Spleen (tissue), 11 donors: Measurements from ENCODE around the gene SMIM7. TPM values are rescaled to one million over a fixed set of nuclear protein-coding genes. Genes with fewer than 3 reads are reported as not detected.

Source experiments
- DNase-seq: peaks from one replicate; pipeline ENCODE4 v3.0.0-alpha.2; 2020
- H3K27ac ChIP-seq, 8 donors: fragments of 200-600 bp; sonication (generic) in 7 of 8; 1 replicate in 4 of 8; 2 replicates in 4 of 8; pipeline versions ENCODE4 v1.5.0 to v1.8.0; 2016 to 2021; ENCODE audit warnings: inconsistent platforms in 4 of 8, mild to moderate bottlenecking in 4 of 8, moderate library complexity in 1 of 8
- H3K27me3 ChIP-seq, 7 donors: fragments of 200-600 bp; sonication (generic) in 6 of 7; replicated peaks in 1 of 7; 1 replicate in 4 of 7; 2 replicates in 3 of 7; pipeline versions ENCODE4 v1.5.0 to v1.8.0; 2016 to 2021; ENCODE audit warnings: inconsistent platforms in 3 of 7, mild to moderate bottlenecking in 1 of 7
- H3K36me3 ChIP-seq, 6 donors: fragments of 200-600 bp; sonication (generic) in 5 of 6; 1 replicate in 4 of 6; 2 replicates in 2 of 6; pipeline versions ENCODE4 v1.5.0 to v1.8.0; 2016 to 2021; ENCODE audit warnings: inconsistent platforms in 2 of 6
- H3K4me1 ChIP-seq, 6 donors: fragments of 200-600 bp; sonication (generic) in 5 of 6; 1 replicate in 3 of 6; 2 replicates in 3 of 6; pipeline versions ENCODE4 v1.5.0 to v1.8.0; 2016 to 2021; ENCODE audit warnings: inconsistent platforms in 3 of 6
- H3K4me3 ChIP-seq, 8 donors: fragments of 200-600 bp; sonication (generic) in 7 of 8; 1 replicate in 4 of 8; 2 replicates in 4 of 8; pipeline versions ENCODE4 v1.5.0 to v1.8.0; 2016 to 2021; ENCODE audit warnings: inconsistent platforms in 4 of 8, mild to moderate bottlenecking in 4 of 8, moderate library complexity in 2 of 8
- H3K9me3 ChIP-seq, 8 donors: fragments of 200-600 bp; sonication (generic) in 7 of 8; 1 replicate in 4 of 8; 2 replicates in 4 of 8; pipeline versions ENCODE4 v1.5.0 to v1.8.0; 2016 to 2021; ENCODE audit warnings: inconsistent platforms in 4 of 8
- POLR2A ChIP-seq, 3 donors: fragments of 450-650 bp; IDR thresholded peaks; one replicate each; pipeline ENCODE4 v1.5.1; 2017; ENCODE audit warnings: antibody characterized with exemption in 3 of 3, mild to moderate bottlenecking in 1 of 3
- POLR2AphosphoS5 ChIP-seq, 3 donors: sonication (generic); formaldehyde crosslinking; IDR thresholded peaks; one replicate each; pipeline ENCODE4 v1.5.1; 2017; ENCODE audit warnings: antibody characterized with exemption in 3 of 3
- WGBS, 5 donors: extraction: QIAGEN DNeasy Blood & Tissue Kit in 3 of 5; methylation state at CpG; one replicate each; pipeline versions ENCODE4 v1.1.5 to v1.1.7; 2013 to 2018; 5-methylcytosine and 5-hydroxymethylcytosine counted together
- intact Hi-C: fragments of 100-400 bp; cut with DNase I; formaldehyde crosslinking; loops from one replicate; pipeline ENCODE4 v1.15.0; 2023; ENCODE audit warnings: low total_unique reads
- polyA plus RNA-seq, 3 donors: library from polyadenylated mRNA; stranded (reverse); fragments of 200-250 nt; gene quantifications; one replicate each; pipeline ENCODE4 v1.2.1, GENCODE V29; 2013
- total RNA-seq, 7 donors: library from RNA; depleted of rRNA in 3 of 7; stranded (reverse); fragments of >200 nt in 3 of 7; fragmentation: NEBNext Ultra II Directional in 4 of 7; extraction: Animal tissue kit (Norgen Biotek cat#: 25700) in 4 of 7; gene quantifications; one replicate each; pipeline versions ENCODE4 v1.1.0 to v1.2.1, GENCODE V29; 2016 to 2021
- TF ChIP-seq, protein P1 (sequence below), 11 experiments: fragments of 200-600 bp in 7 of 11; fragments of 450-650 bp in 4 of 11; sonication (generic) in 4 of 11; IDR thresholded peaks in 8 of 11; conservative IDR thresholded peaks in 3 of 11; 1 replicate in 7 of 11; 2 replicates in 4 of 11; pipeline versions ENCODE4 v1.4.0 to v1.8.0; 2016 to 2021; ENCODE audit warnings: antibody characterized with exemption in 11 of 11, inconsistent platforms in 4 of 11, mild to moderate bottlenecking in 1 of 11
- donor health status: healthy with polysubstance abuse.
- donor health status: DM: no; HTN: no; CAD: no; lungs with moderate emphysema.
- donor health status: DM: no; HTN: no; CAD: no.
- donor health status: Bipolar disorder and iron deficiency.
- donor health status: healthy.
- donor health status: DM: no; HTN: no; CAD: no.
- donor health status: DM: yes; HTN: yes; CAD: no.

SMIM7 gene
- total and polyA plus RNA-seq, 10 donors = 57.3 to 95.4 (median 76.7) TPM

DNA sequence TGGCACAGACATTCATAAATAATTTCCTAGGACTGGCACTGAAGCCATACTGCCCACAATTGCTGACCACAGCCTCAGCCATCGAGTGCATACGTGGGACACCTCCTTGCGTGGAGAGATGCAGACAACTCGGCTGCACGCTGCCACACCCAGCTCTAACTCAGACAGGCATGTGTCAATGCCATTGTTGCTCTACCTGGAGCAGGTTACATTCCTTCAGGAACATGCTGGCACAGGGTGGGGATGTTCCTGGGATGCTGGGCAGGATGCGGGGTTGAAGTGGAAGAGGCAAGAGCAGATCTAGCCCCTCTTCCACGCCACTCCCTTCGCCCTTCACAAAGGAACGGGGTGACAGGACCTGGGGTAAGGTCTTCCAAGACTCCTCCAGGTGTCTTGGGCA, 63.5 kb downstream of the SMIM7 start:
- Histone ChIP-seq H3K9me3 (no peaks in the 10 kb centered on the region), H3K27ac (no peak overlapping the region), H3K27me3 (no peaks in the 10 kb centered on the region), H3K4me3 (no peak overlapping the region), H3K36me3 (peaks cover 0 to 2% (median 0%) of the 10 kb centered on the region in 6 donors), H3K4me1 (peaks cover 20 to 91% (median 65%) of the 10 kb centered on the region in 6 donors)
- TF ChIP-seq POLR2A (IDR thresholded peaks at IDR 0.05) = no peak
- no peak for TF ChIP-seq POLR2AphosphoS5 (IDR thresholded peaks at IDR 0.05)
- TF ChIP-seq, protein P1, sequence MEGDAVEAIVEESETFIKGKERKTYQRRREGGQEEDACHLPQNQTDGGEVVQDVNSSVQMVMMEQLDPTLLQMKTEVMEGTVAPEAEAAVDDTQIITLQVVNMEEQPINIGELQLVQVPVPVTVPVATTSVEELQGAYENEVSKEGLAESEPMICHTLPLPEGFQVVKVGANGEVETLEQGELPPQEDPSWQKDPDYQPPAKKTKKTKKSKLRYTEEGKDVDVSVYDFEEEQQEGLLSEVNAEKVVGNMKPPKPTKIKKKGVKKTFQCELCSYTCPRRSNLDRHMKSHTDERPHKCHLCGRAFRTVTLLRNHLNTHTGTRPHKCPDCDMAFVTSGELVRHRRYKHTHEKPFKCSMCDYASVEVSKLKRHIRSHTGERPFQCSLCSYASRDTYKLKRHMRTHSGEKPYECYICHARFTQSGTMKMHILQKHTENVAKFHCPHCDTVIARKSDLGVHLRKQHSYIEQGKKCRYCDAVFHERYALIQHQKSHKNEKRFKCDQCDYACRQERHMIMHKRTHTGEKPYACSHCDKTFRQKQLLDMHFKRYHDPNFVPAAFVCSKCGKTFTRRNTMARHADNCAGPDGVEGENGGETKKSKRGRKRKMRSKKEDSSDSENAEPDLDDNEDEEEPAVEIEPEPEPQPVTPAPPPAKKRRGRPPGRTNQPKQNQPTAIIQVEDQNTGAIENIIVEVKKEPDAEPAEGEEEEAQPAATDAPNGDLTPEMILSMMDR (IDR thresholded peaks at IDR 0.05 in 8 of 11, conservative IDR thresholded peaks at IDR 0.05 in 3 of 11) = no peak
- WGBS, 5 donors = 95 to 100% (median 96%) methylated on average over 8 to 9 of the region's 9 CpGs
- no peak for DNase-seq
- intact Hi-C loops = no loop called here

Other genes with a start within 250 kb of the SMIM7 start
- 10 to 100 TPM; 28.3 to 81.7 (median 50.3) TPM for gene EPS15L1, start 188.2 kb downstream of the SMIM7 start, total RNA-seq
- 10 to 100 TPM; 17.0 to 29.3 (median 20.0) TPM for gene EPS15L1, start 188.2 kb downstream of the SMIM7 start, polyA plus RNA-seq
- not detected for gene CALR3, start 164.0 kb downstream of the SMIM7 start, total RNA-seq
- gene CALR3, start 164.0 kb downstream of the SMIM7 start, polyA plus RNA-seq = under 1 TPM; 0.07 to 0.10 (median 0.08) TPM
- gene C19orf44, start 163.8 kb downstream of the SMIM7 start, total RNA-seq = 1 to 10 TPM; 3.1 to 7.5 (median 4.8) TPM
- 1 to 10 TPM; 2.3 to 4.3 (median 3.8) TPM for gene C19orf44, start 163.8 kb downstream of the SMIM7 start, polyA plus RNA-seq
- 10 to 100 TPM; 19.7 to 55.6 (median 43.8) TPM for gene CHERP, start 117.7 kb downstream of the SMIM7 start, total RNA-seq
- gene CHERP, start 117.7 kb downstream of the SMIM7 start, polyA plus RNA-seq = 10 to 100 TPM; 14.3 to 32.5 (median 16.7) TPM
- 10 to 100 TPM; 26.8 to 36.6 (median 33.0) TPM for gene SLC35E1, start 87.7 kb downstream of the SMIM7 start, total RNA-seq
- gene SLC35E1, start 87.7 kb downstream of the SMIM7 start, polyA plus RNA-seq = 10 to 100 TPM; 13.2 to 21.8 (median 16.4) TPM
- 10 to 100 TPM; 10.4 to 20.4 (median 17.1) TPM for gene MED26, start 31.9 kb downstream of the SMIM7 start, total RNA-seq
- gene MED26, start 31.9 kb downstream of the SMIM7 start, polyA plus RNA-seq = 1 to 10 TPM; 6.5 to 9.8 (median 8.8) TPM
- 1 to 10 TPM; 1.5 to 3.9 (median 2.1) TPM for gene TMEM38A, start 995 bp upstream of the SMIM7 start, total RNA-seq
- gene TMEM38A, start 995 bp upstream of the SMIM7 start, polyA plus RNA-seq = 1 to 10 TPM; 2.8 to 5.4 (median 3.5) TPM
- under 1 TPM in 2 of 7 donors, not detected in 5; 0.03 to 0.06 TPM for gene NWD1, start 59.7 kb upstream of the SMIM7 start, total RNA-seq
- gene NWD1, start 59.7 kb upstream of the SMIM7 start, polyA plus RNA-seq = under 1 TPM; under 0.01 to 0.03 (median 0.02) TPM
- gene SIN3B, start 169.3 kb upstream of the SMIM7 start, total RNA-seq = 100 to 1,000 TPM in 1 of 7 donors, 10 to 100 TPM in 6; 66.2 to 107 (median 84.2) TPM
- gene SIN3B, start 169.3 kb upstream of the SMIM7 start, polyA plus RNA-seq = 10 to 100 TPM; 14.6 to 50.9 (median 29.6) TPM
- 1 to 10 TPM; 1.2 to 5.4 (median 2.3) TPM for gene F2RL3, start 228.9 kb upstream of the SMIM7 start, total RNA-seq
- gene F2RL3, start 228.9 kb upstream of the SMIM7 start, polyA plus RNA-seq = 1 to 10 TPM in 1 of 3 donors, under 1 TPM in 2; 0.48 to 1.3 (median 0.76) TPM